ENCODE data around the gene HSD17B1. TPM values are rescaled to one million over a fixed set of nuclear protein-coding genes. Genes with fewer than 3 reads are reported as not detected.
A peak's percentile ranks its signal among the peaks of the same experiment; 100 is the strongest.

Gene HSD17B1
- total RNA-seq, 2 experiments from 2014 or later: 0.35 to 0.41 TPM

- no peak overlapping the region for H3K4me3 Mint-ChIP-seq
- POLR2A ChIA-PET: interaction anchor here (0.5 kb wide), 1 partner anchor 53 kb away, joined by 4 read pairs; no protein-coding TSS in a partner anchor
Observed at GRCh38 chr17:42525221-42525620, 27.5 kb upstream of the HSD17B1 start.

GRCh38 chr17:42526031-42526444 lies 26.7 kb upstream of the HSD17B1 start:
- DNase-seq (no peak), ATAC-seq (no peak)
- ChIA-PET CTCF (interaction anchor here (0.6 to 1.9 kb wide), 2 partner anchors 14 to 214 kb away, joined by 4 to 6 read pairs; no protein-coding TSS in a partner anchor), POLR2A (no interaction called here)
- H3K36me3 Mint-ChIP-seq (ENCODE audit: low read depth): peaks cover 11% of the 10 kb centered on the region
- peaks cover 31% of the 10 kb centered on the region for H3K4me1 Mint-ChIP-seq
- H3K4me3 Mint-ChIP-seq: no peak overlapping the region
- H3K27me3 Mint-ChIP-seq: peaks cover 2% of the 10 kb centered on the region
- H3K27ac Mint-ChIP-seq: no peak overlapping the region
- no peaks in the 10 kb centered on the region for H3K9me3 Mint-ChIP-seq (ENCODE audit: low read depth)
- intact Hi-C loops (cut with DNase I, micrococcal nuclease): loop anchor here (2.0 to 5.0 kb wide), 2 partner anchors 213 to 214 kb away; no protein-coding TSS in a partner anchor

More at GRCh38 chr17:42525221-42525620, 27.5 kb upstream of the HSD17B1 start:
- intact Hi-C loops (cut with DNase I, micrococcal nuclease): loop anchor here in 1 of 2 experiments (5.0 kb wide), 1 partner anchor 213 kb away; no protein-coding TSS in a partner anchor
- Mint-ChIP-seq H3K9me3 (ENCODE audit: low read depth) (no peaks in the 10 kb centered on the region), H3K4me1 (peaks cover 25% of the 10 kb centered on the region), H3K27me3 (peaks cover 2% of the 10 kb centered on the region), H3K36me3 (ENCODE audit: low read depth) (peaks cover 11% of the 10 kb centered on the region), H3K27ac (no peak overlapping the region)
- CTCF ChIA-PET: interaction anchor here (0.6 kb wide), 1 partner anchor 431 kb away, joined by 3 read pairs; no protein-coding TSS in a partner anchor
- ATAC-seq (no peak), DNase-seq (no peak)

- Mint-ChIP-seq H3K27ac (no peak overlapping the region), H3K27me3 (no peaks in the 10 kb centered on the region), H3K36me3 (ENCODE audit: low read depth) (no peaks in the 10 kb centered on the region), H3K4me1 (peaks cover 37% of the 10 kb centered on the region), H3K9me3 (ENCODE audit: low read depth) (no peaks in the 10 kb centered on the region), H3K4me3 (no peak overlapping the region)
- CTCF ChIA-PET: interaction anchor here (0.6 to 1.9 kb wide), 23 partner anchors 10 to 501 kb away, joined by 3 to 8 read pairs (median 4); partner anchors contain the start of gene CAVIN1
- intact Hi-C loops (cut with DNase I, micrococcal nuclease): loop anchor here (1.0 to 5.0 kb wide), 4 partner anchors 100 to 410 kb away; no protein-coding TSS in a partner anchor
- DNase-seq (no peak), ATAC-seq (no peak)
- POLR2A ChIA-PET: interaction anchor here (0.6 to 0.7 kb wide), 2 partner anchors 122 to 676 kb away, joined by 3 to 8 read pairs; no protein-coding TSS in a partner anchor
Observed at GRCh38 chr17:42527932-42528331, 24.8 kb upstream of the HSD17B1 start.

GRCh38 chr17:42529061-42529460 lies 23.7 kb upstream of the HSD17B1 start:
- H3K9me3 Mint-ChIP-seq (ENCODE audit: low read depth): no peaks in the 10 kb centered on the region
- H3K27me3 Mint-ChIP-seq: no peaks in the 10 kb centered on the region
- ATAC-seq: no peak
- CTCF ChIA-PET: interaction anchor here (0.6 to 1.4 kb wide), 4 partner anchors 11 to 469 kb away, joined by 3 to 5 read pairs (median 4); partner anchors contain the start of gene RPL27
- DNase-seq: no peak
- no peak overlapping the region for H3K27ac Mint-ChIP-seq
- intact Hi-C loops (cut with DNase I, micrococcal nuclease): loop anchor here in 1 of 2 experiments (5.0 kb wide), 1 partner anchor 217 kb away; no protein-coding TSS in a partner anchor
- H3K4me1 Mint-ChIP-seq: peaks cover 34% of the 10 kb centered on the region
- no peak overlapping the region for H3K4me3 Mint-ChIP-seq
- H3K36me3 Mint-ChIP-seq (ENCODE audit: low read depth): no peaks in the 10 kb centered on the region
- POLR2A ChIA-PET: no interaction called here

GRCh38 chr17:42530952-42531454 lies 21.7 kb upstream of the HSD17B1 start:
- ChIA-PET POLR2A (no interaction called here), CTCF (interaction anchor here (0.6 to 1.5 kb wide), 4 partner anchors 13 to 1020 kb away, joined by 3 to 4 read pairs (median 3); partner anchors contain the start of gene NKIRAS2)
- Mint-ChIP-seq H3K27me3 (no peaks in the 10 kb centered on the region), H3K4me1 (peaks cover 35% of the 10 kb centered on the region), H3K9me3 (ENCODE audit: low read depth) (no peaks in the 10 kb centered on the region), H3K4me3 (no peak overlapping the region), H3K36me3 (ENCODE audit: low read depth) (no peaks in the 10 kb centered on the region), H3K27ac (peak overlapping the region; percentile 68)
- DNase-seq (no peak), ATAC-seq (no peak)
- intact Hi-C loops (cut with DNase I, micrococcal nuclease): no loop called here

GRCh38 chr17:42531455-42532354 lies 21.0 kb upstream of the HSD17B1 start:
- peaks cover 36% of the 10 kb centered on the region for H3K4me1 Mint-ChIP-seq
- H3K9me3 Mint-ChIP-seq (ENCODE audit: low read depth): no peaks in the 10 kb centered on the region
- ChIA-PET POLR2A (interaction anchor here (0.6 kb wide), 1 partner anchor 192 kb away, joined by 5 read pairs; no protein-coding TSS in a partner anchor), CTCF (interaction anchor here (0.6 to 1.2 kb wide), 5 partner anchors 10 to 1021 kb away, joined by 3 to 5 read pairs (median 3); partner anchors contain the start of genes NKIRAS2 and PSMC3IP)
- H3K36me3 Mint-ChIP-seq (ENCODE audit: low read depth): no peaks in the 10 kb centered on the region
- ATAC-seq (peak; percentile 31), DNase-seq (peak; percentile 74)
- H3K27ac Mint-ChIP-seq: peak overlapping the region; percentile 68
- H3K4me3 Mint-ChIP-seq: peak overlapping the region; percentile 64
- intact Hi-C loops (cut with DNase I, micrococcal nuclease): no loop called here
- no peaks in the 10 kb centered on the region for H3K27me3 Mint-ChIP-seq

GRCh38 chr17:42535155-42536047 lies 17.3 kb upstream of the HSD17B1 start:
- ATAC-seq (peak; percentile 5), DNase-seq (no peak)
- intact Hi-C loops (cut with DNase I, micrococcal nuclease): loop anchor here (1.0 to 5.0 kb wide), 5 partner anchors 19 to 518 kb away; partner anchors contain the start of genes COASY (in 1 of the 2), DNAJC7 (in 1 of the 2) and PSMC3IP (in 1 of the 2)
- Mint-ChIP-seq H3K4me1 (peaks cover 29% of the 10 kb centered on the region), H3K36me3 (ENCODE audit: low read depth) (peaks cover 7% of the 10 kb centered on the region), H3K27ac (peak overlapping the region; percentile 90), H3K4me3 (peak overlapping the region; percentile 86), H3K27me3 (no peaks in the 10 kb centered on the region), H3K9me3 (ENCODE audit: low read depth) (no peaks in the 10 kb centered on the region)
- POLR2A ChIA-PET: interaction anchor here (0.6 to 1.3 kb wide), 2 partner anchors 13 to 35 kb away, joined by 3 to 6 read pairs; no protein-coding TSS in a partner anchor
- CTCF ChIA-PET: interaction anchor here (0.7 to 1.8 kb wide), 8 partner anchors 13 to 415 kb away, joined by 3 to 8 read pairs (median 4); partner anchors contain the start of gene GHDC

GRCh38 chr17:42536048-42536371 lies 16.7 kb upstream of the HSD17B1 start, which contains the start of gene NAGLU:
Gene NAGLU, plus strand, starts transcription at chr17:42536241. Its CDS starts 32 bp downstream, at chr17:42536273.
- peaks cover 30% of the 10 kb centered on the region for H3K4me1 Mint-ChIP-seq
- ATAC-seq: peak; percentile 87
- H3K9me3 Mint-ChIP-seq (ENCODE audit: low read depth): no peaks in the 10 kb centered on the region
- POLR2A ChIA-PET: interaction anchor here (0.6 to 1.3 kb wide), 2 partner anchors 12 to 36 kb away, joined by 3 to 6 read pairs; no protein-coding TSS in a partner anchor
- no peaks in the 10 kb centered on the region for H3K27me3 Mint-ChIP-seq
- H3K27ac Mint-ChIP-seq: peak within 1 kb of the TSS; percentile 90
- peak; percentile 92 for DNase-seq
- intact Hi-C loops (cut with DNase I, micrococcal nuclease): loop anchor here (1.0 to 5.0 kb wide), 5 partner anchors 18 to 519 kb away; partner anchors contain the start of genes COASY (in 1 of the 2), DNAJC7 (in 1 of the 2) and PSMC3IP (in 1 of the 2)
- peak within 1 kb of the TSS; percentile 86 for H3K4me3 Mint-ChIP-seq
- peaks cover 12% of the 10 kb centered on the region for H3K36me3 Mint-ChIP-seq (ENCODE audit: low read depth)
- CTCF ChIA-PET: interaction anchor here (0.5 to 1.8 kb wide), 9 partner anchors 12 to 605 kb away, joined by 3 to 8 read pairs (median 4); partner anchors contain the start of genes GHDC and ODAD4

GRCh38 chr17:42536372-42537155 lies 16.2 kb upstream of the HSD17B1 start:
- peaks cover 32% of the 10 kb centered on the region for H3K4me1 Mint-ChIP-seq
- ATAC-seq (peak; percentile 76), DNase-seq (peak; percentile 87)
- H3K27ac Mint-ChIP-seq: peak overlapping the region; percentile 83
- CTCF ChIA-PET: interaction anchor here (0.5 to 1.8 kb wide), 7 partner anchors 12 to 606 kb away, joined by 3 to 8 read pairs (median 4); partner anchors contain the start of genes GHDC and ODAD4
- no peaks in the 10 kb centered on the region for H3K9me3 Mint-ChIP-seq (ENCODE audit: low read depth)
- intact Hi-C loops (cut with DNase I, micrococcal nuclease): loop anchor here (1.0 to 5.0 kb wide), 5 partner anchors 18 to 519 kb away; partner anchors contain the start of genes COASY (in 1 of the 2), DNAJC7 (in 1 of the 2) and PSMC3IP (in 1 of the 2)
- H3K4me3 Mint-ChIP-seq: peak overlapping the region; percentile 86
- POLR2A ChIA-PET: interaction anchor here (1.3 kb wide), 1 partner anchor 11 kb away, joined by 3 read pairs; no protein-coding TSS in a partner anchor
- H3K27me3 Mint-ChIP-seq: no peaks in the 10 kb centered on the region
- H3K36me3 Mint-ChIP-seq (ENCODE audit: low read depth): peaks cover 16% of the 10 kb centered on the region
